ENCODE measurements around the gene PMF1.
"Not testable (repeated sequence)": the region's sequence is repeated elsewhere in the genome, so short reads cannot be mapped to it uniquely, and the experiment has no call there.

Gene PMF1

DNA sequence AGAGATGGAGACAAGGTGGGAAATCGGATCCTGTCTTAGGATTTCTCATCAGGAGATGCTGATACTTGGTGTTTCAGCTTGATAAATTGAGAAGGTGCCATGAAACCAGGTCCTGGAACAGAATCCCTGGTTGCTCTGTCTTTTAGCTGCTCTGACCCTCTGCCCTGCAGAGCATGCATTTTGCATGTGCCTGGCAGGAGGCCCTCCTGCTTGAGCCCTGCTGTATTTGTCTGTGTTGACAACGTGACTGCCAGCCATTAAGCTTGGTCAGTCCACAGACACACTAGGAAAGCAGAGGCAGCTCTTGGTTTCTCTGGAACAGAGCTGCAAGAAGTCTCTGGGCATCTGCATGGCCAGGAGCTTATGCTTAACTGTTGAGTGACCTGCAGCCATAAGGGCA, 16.4 kb upstream of the PMF1 start:
- DNase-seq (ENCODE audit: low spot score) = no peak

DNA sequence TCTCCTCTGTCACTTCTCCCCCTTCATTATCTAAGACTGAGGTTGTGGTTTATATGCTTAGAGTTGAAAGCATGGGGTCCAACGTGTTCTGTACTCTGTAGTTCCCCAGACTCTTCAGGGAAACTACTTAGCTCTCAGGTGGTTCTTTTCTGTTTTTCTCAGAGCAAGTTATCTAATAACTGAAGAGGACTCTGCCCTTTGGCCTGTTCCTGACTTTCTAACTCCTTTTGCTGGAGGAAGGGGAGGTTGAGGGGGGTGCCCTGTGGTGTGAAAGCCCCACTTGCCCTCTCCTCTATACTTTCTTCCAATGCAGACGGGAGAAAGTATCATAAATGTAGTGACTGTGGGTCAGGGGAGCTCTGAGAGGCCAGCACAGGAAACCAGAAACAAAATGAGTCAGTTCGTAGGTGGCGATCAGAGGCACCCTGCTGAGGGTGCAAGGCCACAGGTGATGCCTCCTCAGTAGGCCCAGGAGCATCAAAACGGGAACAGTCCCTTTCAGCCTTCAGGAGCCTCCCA, 13.9 kb upstream of the PMF1 start:
- DNase-seq (ENCODE audit: low spot score) = no peak

DNA sequence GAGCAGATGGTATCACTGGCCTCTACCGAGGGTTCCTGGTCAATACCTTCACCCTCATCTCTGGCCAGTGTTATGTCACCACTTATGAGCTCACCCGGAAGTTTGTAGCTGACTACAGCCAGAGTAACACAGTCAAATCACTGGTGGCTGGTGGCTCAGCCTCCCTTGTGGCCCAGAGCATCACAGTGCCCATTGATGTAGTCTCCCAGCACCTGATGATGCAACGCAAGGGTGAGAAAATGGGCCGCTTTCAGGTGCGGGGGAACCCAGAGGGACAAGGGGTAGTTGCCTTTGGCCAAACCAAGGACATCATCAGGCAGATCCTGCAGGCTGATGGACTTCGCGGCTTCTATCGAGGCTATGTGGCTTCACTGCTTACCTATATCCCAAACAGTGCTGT, 12.8 kb upstream of the PMF1 start:
- DNase-seq (ENCODE audit: low spot score) = no peak

DNA sequence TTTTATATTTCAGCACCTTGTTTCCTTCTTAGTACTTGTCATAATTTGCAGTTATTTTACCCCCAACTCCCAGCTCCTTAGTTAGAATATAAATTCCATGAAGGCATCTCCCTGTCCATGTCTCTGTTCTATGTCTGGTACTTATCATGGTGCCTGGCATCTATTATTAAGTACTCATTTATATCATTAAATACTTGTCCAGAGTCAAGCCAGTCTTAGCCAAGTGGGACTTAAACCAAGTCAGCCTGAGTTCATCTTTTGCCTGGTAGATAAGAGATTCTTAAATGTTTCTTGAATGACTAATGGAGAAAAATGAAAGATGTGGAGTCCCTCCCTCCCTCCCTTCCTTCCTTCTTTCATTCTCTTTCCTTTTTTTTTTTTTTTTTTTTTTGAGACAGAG, 9.5 kb upstream of the PMF1 start:
- no peak for DNase-seq (ENCODE audit: low spot score)

DNA sequence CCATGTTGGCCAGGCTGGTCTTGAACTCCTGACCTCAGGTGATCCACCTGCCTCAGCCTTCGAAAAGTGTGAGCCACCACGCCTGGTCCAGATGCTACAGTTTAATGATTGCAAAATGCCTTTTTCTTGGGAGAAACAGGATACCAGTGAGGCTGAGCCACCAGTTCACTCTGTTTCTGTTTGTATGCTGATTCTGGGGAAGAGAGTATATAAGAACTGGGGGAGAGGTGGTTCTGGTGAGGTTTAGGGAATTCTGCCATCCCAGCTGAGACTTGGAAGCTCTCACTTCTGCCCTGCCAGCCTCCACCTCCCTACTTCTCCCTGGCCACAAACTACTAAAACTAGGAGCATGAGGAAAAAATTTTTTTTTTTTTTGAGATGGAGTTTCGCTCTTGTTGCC, 8.1 kb upstream of the PMF1 start:
- no peak for DNase-seq (ENCODE audit: low spot score)

DNA sequence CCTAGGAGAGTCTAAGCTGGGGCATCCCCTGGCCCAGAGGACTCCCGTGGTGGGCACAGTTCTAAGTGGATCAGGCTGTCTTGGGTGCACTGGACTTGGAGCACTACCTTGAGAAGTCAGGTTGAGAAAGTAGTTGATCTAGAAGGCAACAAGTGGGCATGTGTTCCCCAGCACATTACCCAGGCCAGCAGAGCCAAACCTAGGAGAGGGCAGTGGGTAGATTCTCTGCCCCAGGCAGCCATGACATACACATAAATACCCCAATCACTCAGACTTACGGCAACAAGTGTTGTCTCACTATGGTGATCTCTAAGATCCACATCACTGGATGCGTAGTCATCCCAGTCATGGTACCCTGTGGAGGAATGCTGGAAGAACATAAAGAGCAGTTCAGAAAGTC, 1.6 kb upstream of the PMF1 start:
- no peak for DNase-seq (ENCODE audit: low spot score)

DNA sequence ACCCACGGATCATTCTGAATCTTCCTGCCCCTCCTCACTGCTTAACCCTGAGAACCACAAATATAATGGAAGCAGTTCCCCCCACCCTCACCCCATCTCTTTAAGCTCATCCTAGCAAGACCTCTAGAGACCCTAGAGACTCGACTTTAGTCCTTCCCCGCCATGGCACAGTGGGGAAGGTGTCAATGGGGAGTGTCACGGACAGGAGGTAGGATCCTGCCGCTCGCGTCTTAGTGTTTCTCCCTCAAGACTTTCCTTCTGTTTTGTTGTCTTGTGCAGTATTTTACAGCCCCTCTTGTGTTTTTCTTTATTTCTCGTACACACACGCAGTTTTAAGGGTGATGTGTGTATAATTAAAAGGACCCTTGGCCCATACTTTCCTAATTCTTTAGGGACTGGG, 677 bp upstream of the PMF1 start:
- no peak for DNase-seq (ENCODE audit: low spot score)

DNA sequence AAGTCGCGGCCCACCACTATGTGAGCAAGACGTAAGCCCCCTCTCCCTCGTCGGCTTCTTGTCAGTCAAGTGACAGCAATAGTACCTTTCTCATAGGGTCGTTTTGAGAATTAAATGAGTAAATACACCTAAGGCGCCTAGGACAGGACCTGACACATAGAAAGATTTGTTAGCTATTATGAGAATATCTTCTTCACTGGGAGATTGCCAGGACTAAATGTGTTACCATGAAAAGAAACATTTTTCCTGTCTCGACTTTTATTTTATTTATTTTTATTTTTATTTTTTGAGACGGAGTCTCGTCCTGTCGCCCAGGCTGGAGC, 798 bp downstream of the PMF1 start:
- DNase-seq (ENCODE audit: low spot score) = no peak

DNA sequence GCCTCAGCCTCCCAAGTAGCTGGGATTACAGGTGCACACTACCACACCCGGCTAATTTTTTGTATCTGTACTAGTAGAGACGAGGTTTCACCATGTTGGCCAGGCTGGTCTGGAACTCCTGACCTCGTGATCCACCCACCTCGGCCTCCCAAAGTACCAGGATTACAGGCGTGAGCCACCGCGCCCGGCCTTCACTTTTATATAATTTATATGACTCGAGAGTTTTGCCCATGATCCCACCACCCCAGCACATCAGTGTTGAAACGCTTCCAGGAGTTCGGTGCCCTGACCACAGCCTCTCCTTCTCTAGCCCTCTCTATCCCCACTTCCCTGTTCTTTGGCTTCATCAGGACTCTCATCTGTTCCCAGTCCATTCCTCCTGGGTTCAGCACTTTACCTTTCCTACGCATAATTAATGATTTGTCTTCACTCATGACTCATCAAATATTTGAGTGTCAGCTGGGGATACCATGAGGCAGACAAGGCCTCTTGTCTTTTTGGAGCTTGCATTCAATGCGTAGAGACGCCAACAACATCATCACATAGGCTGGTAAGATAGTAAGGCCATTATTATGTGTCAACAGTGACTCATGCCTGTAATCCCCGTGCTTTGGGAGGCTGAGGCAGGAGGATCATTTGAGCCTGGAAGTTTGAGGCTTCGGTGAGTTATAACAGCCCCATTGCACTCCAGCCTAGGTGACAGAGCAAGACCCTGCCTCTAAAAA, 1.4 kb downstream of the PMF1 start:
- DNase-seq (ENCODE audit: low spot score) = no peak

DNA sequence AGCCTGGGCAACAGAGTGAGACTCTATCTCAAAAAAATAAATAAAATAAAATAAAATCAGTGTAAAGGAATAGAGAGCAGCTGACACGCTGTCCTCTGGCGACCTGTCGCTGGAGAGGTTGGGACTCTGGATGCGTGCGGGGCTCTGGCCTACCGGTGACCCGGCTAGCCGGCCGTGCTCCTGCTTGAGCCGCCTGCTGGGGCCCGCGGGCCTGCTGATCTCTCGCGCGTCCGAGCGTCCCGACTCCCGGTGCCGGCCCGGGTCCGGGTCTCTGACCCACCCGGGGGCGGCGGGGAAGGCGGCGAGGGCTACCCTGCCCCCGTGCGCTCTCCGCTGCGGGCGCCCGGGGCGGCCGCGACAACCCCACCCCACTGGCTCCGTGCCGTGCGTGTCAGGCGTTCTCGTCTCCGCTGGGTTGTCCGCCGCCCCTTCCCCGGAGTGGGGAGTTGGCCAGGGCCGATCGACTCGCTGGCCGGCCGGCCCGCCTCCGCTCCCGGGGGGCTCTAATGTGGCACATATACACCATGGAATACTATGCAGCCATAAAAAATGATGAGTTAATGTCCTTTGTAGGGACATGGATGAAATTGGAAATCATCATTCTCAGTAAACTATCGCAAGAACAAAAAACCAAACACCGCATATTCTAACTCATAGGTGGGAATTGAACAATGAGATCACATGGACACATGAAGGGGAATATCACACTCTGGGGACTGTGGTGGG, 3.7 kb downstream of the PMF1 start:
- DNase-seq (ENCODE audit: low spot score) = not testable (repeated sequence)

DNA sequence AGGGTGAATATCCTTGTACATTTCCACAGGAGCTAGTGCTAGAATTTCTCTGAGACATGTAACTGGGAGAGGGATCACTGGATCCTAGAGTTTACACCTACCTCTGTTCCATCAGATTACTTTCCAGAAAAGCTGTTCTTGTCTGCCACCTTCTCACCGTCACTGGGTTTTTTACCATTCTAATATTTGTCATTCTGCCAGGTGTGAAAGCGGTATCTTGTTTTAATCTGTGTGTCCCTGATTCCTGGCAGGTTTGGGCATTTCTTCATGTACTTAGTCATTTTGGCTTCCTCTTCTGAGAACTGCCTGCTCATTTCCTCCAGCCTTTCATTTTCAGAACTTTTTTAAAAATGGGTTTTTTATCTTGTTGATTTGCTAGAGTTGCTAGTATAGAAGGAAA, 5.1 kb downstream of the PMF1 start:
- DNase-seq (ENCODE audit: low spot score) = no peak

DNA sequence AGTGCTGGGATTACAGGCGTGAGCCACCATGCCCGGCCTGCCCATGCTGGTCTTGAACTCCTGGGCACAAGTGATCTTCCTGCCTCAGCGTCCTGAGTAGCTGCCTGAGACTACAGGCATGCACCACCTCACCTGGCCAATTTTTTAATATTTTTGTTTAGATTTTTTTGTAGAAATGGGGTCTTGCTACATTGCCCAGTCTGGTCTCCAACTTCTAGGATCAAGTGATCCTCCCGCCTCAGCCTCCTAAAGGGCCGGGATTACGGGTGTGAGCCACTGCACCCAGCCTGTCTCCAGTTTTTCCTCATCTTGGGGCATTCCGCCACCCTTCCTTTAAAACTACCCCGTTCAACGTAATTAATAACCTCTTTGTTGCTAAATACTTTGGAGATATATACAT, 7.4 kb downstream of the PMF1 start:
- no peak for DNase-seq (ENCODE audit: low spot score)

DNA sequence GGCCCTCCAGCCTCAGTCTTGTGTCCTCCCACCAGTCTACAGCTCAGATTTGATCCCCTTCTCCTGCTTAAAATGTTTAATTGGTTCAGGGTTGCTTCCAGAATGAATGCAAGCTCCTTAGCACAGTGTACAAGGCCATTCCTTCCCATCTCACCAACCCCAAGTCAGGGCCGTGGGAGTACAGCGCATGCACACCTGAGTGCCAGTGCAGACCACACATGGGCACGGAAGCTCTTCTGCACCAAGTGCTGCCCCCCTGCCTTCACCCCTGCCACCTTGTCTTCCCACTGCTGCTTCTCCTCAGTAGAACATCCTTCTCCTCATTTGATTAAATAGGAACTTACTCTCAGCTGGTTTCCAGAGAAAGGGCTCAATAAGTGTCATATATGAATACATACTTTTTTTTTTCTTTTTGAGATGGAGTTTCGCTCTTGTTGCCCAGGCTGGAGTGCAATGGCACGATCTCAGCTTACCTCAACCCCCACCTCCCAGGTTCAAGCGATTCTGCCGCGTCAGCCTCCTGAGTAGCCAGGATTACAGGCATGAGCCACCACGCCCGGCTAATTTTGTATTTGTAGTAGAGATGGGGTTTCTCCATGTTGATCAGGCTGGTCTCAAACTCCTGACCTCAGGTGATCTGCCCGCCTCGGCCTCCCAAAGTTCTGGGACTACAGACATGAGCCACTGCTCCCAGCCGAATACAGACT, 9.3 kb downstream of the PMF1 start:
- DNase-seq (ENCODE audit: low spot score) = no peak

DNA sequence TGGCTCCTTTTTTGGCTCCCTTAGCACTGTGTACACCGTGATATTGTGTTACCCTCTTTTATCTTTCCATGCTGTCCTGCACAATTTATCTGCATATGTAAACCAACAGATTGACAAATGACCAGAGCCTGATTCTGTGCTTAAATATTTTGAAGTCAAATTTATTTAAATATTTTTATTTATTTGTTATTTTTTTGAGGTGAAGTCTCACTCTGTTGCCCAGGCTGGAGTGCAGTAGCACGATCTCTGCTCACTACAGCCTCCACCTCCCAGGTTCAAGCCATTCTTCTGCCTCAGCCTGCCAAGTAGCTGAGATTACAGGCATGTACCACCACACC, 12.8 kb downstream of the PMF1 start:
- DNase-seq (ENCODE audit: low spot score) = no peak

DNA sequence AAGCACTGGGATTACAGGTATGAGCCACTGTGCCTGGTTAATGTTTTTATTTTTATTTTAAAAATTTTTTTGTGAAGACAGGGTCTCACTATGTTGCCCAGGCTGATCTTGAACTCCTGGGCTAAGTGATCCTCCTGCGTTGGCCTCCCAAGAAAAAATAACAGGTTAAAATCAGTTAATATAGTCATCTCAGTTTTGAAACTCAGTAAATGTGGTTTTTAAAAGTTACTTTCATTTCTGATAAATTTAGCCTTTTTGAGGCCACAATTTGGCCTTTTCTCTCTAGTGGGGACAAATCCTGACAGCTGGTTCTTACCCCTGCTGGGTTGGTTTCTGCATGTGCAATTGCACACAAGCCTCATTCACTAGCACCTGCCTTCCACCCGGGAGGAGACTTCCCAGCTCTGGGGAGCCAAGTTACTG, 13.3 kb downstream of the PMF1 start:
- DNase-seq (ENCODE audit: low spot score) = no peak

DNA sequence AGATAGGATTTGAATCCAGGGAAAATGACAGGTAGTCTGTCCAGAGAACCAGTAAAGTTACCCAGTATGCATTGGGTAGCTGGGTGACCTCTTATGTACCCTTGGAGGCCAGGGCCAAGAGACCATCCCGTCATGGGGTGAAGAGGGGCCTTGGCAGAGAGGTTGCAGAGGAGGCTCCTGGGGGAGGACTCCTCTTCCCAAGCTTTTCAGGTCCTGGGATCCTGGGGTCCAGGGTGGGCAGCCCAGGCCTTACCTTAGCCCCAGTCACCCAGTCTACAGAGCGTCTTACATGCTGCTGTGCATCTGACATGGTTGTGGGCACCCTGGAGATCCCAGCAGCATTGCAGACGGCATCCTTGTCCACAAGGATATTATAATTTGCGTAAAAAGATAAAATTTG, 14.0 kb downstream of the PMF1 start:
- DNase-seq (ENCODE audit: low spot score) = no peak

DNA sequence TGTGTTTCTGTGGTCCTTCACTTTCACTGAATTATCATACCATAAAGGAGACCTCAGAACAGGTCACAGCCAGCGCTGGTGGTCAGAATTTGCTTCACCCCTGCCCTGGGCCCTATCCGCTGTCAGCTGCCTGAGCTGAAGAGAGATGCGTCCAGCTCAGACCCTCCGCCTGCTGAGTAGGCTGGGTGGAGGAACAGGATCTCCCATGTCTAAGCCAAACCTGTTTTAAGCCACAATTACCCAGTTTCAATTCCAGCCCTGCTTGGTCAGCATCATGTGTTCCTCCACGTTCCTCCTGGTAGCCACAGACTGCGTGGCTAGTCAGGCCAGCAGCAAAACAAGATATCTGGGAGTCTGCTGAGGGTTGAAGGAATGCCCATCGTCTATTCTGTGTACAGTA, 15.7 kb downstream of the PMF1 start:
- no peak for DNase-seq (ENCODE audit: low spot score)

DNA sequence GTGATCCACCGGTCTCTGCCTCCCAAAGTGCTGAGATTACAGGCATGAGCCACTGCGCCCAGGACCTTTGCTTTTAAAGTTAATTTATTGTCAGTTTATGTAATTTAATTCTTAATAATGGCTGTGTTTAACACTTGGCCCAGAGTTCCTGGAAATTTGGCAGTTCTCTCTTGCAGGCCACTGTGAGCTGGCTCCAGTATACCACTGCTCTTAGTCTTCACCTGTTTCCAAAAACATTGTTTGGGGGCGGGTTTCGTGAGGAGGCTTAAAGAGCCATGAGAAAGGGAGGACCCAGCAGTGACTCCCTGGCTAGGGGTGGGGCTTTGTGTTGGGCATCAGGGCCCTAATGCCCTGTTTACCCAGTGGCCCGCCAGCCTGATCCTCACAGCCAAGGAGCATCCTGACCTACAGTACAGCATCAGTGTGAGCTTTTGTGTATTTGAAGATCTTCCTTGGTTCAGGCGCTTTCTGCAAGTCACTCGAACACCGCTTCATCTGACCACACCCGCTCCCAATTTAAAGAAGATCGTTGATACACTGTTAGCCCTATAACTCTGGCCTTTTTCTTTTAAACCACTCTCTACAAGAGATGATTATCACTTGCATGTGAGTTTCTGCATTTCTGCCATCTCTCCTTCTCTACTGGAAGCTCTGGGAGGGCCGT, 17.1 kb downstream of the PMF1 start:
- no peak for DNase-seq (ENCODE audit: low spot score)

DNA sequence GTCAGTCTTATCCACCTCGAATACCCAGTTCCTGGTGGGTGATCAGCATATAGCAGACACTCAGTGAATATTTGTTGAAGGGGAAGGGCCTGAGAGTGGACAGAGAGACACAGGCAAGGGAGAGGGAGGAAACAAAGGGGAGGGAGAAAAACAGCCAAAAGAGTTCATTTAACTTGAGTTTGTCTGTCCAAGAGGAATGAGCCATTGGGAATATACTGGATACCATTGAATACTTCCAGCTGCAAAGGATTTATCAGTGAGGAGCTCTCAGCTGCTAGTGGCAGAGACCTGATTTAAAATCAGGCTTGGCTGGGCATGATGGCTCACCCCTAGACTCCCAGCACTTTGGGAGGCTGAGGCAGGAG, 17.6 kb downstream of the PMF1 start:
- DNase-seq (ENCODE audit: low spot score) = no peak

DNA sequence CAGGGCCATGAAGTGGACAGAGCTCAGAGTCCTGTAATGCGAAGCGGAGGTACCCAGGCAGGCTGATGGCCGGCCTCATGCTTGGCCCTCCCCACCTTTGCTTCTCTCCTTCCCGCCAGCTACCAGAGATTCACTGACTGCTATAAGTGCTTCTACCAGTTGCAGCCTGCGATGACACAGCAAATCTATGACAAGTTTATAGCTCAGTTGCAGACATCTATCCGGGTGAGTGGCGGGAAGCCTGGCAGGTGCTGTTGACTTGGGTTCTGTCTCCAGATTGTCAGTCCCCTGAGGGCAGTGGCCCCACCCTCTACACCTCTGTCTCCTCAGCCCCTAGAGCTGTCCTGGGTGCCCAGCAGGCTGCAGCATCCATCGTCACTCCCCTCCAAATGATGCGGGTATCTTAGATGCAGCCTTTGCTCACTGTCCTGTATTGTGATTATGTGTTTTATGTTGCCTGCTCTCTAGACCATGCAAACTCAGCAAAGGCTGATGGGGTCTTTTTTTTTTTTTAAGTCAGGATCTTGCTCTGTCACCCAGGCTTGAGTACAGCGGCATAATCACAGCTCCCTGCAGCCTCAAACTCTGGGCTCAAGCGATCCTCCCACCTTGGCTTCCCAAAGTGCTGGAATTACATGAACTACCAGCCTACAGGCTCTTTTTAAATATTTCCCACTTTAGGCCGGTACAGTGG, 19.5 kb downstream of the PMF1 start:
- DNase-seq (ENCODE audit: low spot score) = no peak

DNA sequence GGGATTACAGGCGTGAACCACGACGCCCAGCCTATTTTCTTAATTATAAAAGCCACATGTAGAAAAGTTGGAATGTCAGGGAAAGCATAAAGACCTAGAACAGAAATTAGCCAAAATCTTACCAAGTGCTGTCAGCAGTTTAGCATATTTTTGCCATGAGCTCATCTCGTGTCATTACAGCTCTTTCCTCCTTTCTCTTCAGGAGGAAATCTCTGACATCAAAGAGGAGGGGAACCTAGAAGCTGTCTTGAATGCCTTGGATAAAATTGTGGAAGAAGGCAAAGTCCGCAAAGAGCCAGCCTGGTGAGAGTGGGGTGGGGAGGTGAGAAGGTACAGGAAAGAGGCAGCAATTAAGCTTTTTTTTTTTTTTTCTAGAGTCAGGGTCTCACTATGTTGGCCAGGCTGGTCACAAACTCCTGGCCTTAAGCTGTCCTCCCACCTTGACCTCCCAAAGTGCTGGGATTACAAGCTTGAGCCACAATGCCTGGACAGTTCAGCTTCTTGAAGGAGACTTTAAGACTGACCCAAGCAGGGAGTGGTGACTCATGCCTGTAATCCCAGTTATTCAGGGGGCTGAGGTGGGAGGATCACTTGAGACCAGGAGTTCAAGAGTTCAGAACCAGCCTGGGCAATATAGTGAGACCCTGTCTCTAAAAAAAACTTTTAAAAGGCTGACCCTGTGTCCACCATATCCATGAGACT, 20.8 kb downstream of the PMF1 start:
- no peak for DNase-seq (ENCODE audit: low spot score)

DNA sequence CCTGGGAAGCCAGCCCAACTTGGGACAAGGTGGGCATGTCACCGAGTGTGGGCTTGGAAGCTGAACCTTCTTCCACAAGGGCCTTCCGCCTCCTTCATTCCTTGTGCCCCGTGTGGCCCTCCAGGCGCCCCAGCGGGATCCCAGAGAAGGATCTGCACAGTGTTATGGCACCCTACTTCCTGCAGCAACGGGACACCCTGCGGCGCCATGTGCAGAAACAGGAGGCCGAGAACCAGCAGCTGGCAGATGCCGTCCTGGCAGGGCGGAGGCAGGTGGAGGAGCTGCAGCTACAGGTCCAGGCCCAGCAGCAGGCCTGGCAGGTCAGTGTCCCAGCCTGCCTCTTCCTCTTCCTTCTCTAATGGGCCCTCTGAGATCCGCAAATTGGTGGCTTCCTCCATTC, 23.4 kb downstream of the PMF1 start:
- DNase-seq (ENCODE audit: low spot score) = no peak
